Measurements from ENCODE around the gene YTHDC2. TPM values are rescaled to one million over a fixed set of nuclear protein-coding genes. Genes with fewer than 3 reads are reported as not detected.

Gene YTHDC2
- total RNA-seq, 4 donors from 2014 or later: 39.8 to 50.3 (median 41.5) TPM

- H3K36me3 ChIP-seq: peaks cover 0 to 25% (median 0%) of the 10 kb centered on the region in 3 donors
- peaks cover 0 to 62% (median 8%) of the 10 kb centered on the region in 4 donors for H3K4me1 ChIP-seq
- 93 to 95% methylated on average over 4 of the region's 4 CpGs for WGBS, 2 donors
- no peak overlapping the region for H3K4me3 ChIP-seq
- no peaks in the 10 kb centered on the region for H3K9me3 ChIP-seq
- no peaks in the 10 kb centered on the region for H3K27me3 ChIP-seq
- no peak overlapping the region for H3K27ac ChIP-seq
- TF ChIP-seq EP300 (IDR thresholded peaks at IDR 0.05) (no peak), POLR2A (IDR thresholded peaks at IDR 0.05) (no peak)
- TF ChIP-seq, protein P1, sequence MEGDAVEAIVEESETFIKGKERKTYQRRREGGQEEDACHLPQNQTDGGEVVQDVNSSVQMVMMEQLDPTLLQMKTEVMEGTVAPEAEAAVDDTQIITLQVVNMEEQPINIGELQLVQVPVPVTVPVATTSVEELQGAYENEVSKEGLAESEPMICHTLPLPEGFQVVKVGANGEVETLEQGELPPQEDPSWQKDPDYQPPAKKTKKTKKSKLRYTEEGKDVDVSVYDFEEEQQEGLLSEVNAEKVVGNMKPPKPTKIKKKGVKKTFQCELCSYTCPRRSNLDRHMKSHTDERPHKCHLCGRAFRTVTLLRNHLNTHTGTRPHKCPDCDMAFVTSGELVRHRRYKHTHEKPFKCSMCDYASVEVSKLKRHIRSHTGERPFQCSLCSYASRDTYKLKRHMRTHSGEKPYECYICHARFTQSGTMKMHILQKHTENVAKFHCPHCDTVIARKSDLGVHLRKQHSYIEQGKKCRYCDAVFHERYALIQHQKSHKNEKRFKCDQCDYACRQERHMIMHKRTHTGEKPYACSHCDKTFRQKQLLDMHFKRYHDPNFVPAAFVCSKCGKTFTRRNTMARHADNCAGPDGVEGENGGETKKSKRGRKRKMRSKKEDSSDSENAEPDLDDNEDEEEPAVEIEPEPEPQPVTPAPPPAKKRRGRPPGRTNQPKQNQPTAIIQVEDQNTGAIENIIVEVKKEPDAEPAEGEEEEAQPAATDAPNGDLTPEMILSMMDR (IDR thresholded peaks at IDR 0.05): no peak
- DNase-seq (ENCODE audit: low spot score in 2 of 2): no peak
Observed at GRCh38 chr5:113518884-113519283, 5.4 kb downstream of the YTHDC2 start.

GRCh38 chr5:113519412-113519811 lies 5.9 kb downstream of the YTHDC2 start:
- no peak for DNase-seq (ENCODE audit: low spot score in 2 of 2)
- 69 to 75% methylated on average over 2 of the region's 2 CpGs for WGBS, 2 donors
- no peak overlapping the region for H3K4me3 ChIP-seq
- no peaks in the 10 kb centered on the region for H3K27me3 ChIP-seq
- peaks cover 0 to 66% (median 9%) of the 10 kb centered on the region in 4 donors for H3K4me1 ChIP-seq
- no peak for TF ChIP-seq EP300 (IDR thresholded peaks at IDR 0.05)
- TF ChIP-seq, protein P1 (IDR thresholded peaks at IDR 0.05): no peak
- H3K36me3 ChIP-seq: peaks cover 0 to 25% (median 0%) of the 10 kb centered on the region in 3 donors
- no peaks in the 10 kb centered on the region for H3K9me3 ChIP-seq
- H3K27ac ChIP-seq: no peak overlapping the region

DNA sequence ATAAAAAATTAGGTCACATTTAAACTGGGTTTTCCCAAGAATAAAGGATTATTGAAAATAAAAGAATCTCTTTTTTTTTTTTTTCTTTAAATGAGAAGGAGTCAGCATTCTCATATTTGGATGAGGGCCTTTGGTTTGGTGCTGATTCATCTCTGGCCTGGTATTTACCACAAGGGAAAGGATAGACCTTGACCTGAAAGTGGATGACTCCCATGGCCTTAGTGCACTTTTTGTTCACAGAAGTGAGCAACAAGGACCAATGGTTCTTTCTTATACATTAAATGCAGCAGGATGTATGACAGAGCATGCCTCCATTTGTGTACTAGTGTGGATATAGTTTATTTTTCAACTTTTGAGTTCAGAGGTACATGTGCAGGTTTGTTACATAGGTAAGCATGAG lies 6.9 kb downstream of the YTHDC2 start:
- peaks cover 0 to 25% (median 0%) of the 10 kb centered on the region in 3 donors for H3K36me3 ChIP-seq
- H3K4me1 ChIP-seq: peaks cover 0 to 66% (median 9%) of the 10 kb centered on the region in 4 donors
- no peaks in the 10 kb centered on the region for H3K9me3 ChIP-seq
- no peak overlapping the region for H3K4me3 ChIP-seq
- TF ChIP-seq EP300 (IDR thresholded peaks at IDR 0.05): no peak
- no peak overlapping the region for H3K27ac ChIP-seq
- no peak for DNase-seq (ENCODE audit: low spot score in 2 of 2)
- no peaks in the 10 kb centered on the region for H3K27me3 ChIP-seq

DNA sequence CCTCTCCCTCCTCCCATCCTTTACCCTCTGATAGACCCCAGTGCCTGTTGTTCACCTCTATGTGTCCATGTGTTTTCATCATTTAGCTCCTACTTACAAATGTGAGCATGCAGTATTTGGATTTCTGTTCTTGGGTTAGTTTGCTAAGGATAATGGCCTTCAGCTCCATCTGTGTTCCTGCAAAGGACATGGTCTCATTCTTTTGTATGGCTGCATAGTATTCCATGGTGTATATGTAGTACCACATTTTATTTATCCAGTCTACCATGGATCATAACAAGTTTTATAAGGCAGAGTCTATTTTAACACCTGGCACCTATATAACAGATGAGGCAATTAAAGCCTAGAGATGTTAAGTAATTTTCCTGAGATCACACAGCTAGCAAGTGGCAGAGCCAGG lies 7.4 kb downstream of the YTHDC2 start:
- Histone ChIP-seq H3K36me3 (peaks cover 0 to 25% (median 0%) of the 10 kb centered on the region in 3 donors), H3K27ac (no peak overlapping the region), H3K9me3 (no peaks in the 10 kb centered on the region), H3K4me1 (peaks cover 0 to 65% (median 7%) of the 10 kb centered on the region in 4 donors), H3K4me3 (no peak overlapping the region), H3K27me3 (no peaks in the 10 kb centered on the region)
- TF ChIP-seq POLR2A (IDR thresholded peaks at IDR 0.05): no peak
- TF ChIP-seq EP300 (IDR thresholded peaks at IDR 0.05): no peak
- TF ChIP-seq, protein P1 (IDR thresholded peaks at IDR 0.05): no peak
- no peak for DNase-seq (ENCODE audit: low spot score in 2 of 2)

GRCh38 chr5:113523168-113523567 lies 9.7 kb downstream of the YTHDC2 start:
- no peak overlapping the region for H3K27ac ChIP-seq
- no peak for DNase-seq (ENCODE audit: low spot score in 2 of 2)
- H3K4me1 ChIP-seq: peaks cover 0 to 62% (median 8%) of the 10 kb centered on the region in 4 donors
- peaks cover 0 to 14% (median 0%) of the 10 kb centered on the region in 3 donors for H3K36me3 ChIP-seq
- H3K4me3 ChIP-seq: no peak overlapping the region
- TF ChIP-seq, protein P1 (IDR thresholded peaks at IDR 0.05): no peak
- TF ChIP-seq POLR2A (IDR thresholded peaks at IDR 0.05) (no peak), EP300 (IDR thresholded peaks at IDR 0.05) (no peak)
- 62 to 66% methylated on average over 2 of the region's 2 CpGs for WGBS, 2 donors
- no peaks in the 10 kb centered on the region for H3K27me3 ChIP-seq
- no peaks in the 10 kb centered on the region for H3K9me3 ChIP-seq

GRCh38 chr5:113524927-113525326 lies 11.4 kb downstream of the YTHDC2 start:
- Histone ChIP-seq H3K4me1 (peaks cover 0 to 56% (median 8%) of the 10 kb centered on the region in 4 donors), H3K9me3 (no peaks in the 10 kb centered on the region), H3K36me3 (peaks cover 0 to 15% (median 0%) of the 10 kb centered on the region in 3 donors), H3K27ac (peak overlapping the region in 1 of 4 donors; percentile 13), H3K27me3 (no peaks in the 10 kb centered on the region), H3K4me3 (no peak overlapping the region)
- WGBS, 2 donors: 71 to 74% methylated on average over 2 of the region's 2 CpGs
- DNase-seq (ENCODE audit: low spot score in 2 of 2): no peak
- no peak for TF ChIP-seq POLR2A (IDR thresholded peaks at IDR 0.05)
- TF ChIP-seq, protein P1 (IDR thresholded peaks at IDR 0.05): no peak
- TF ChIP-seq EP300 (IDR thresholded peaks at IDR 0.05): no peak
